Liver (tissue), 9 donors: ENCODE data around the gene DNAJB6. TPM values are rescaled to one million over a fixed set of nuclear protein-coding genes. Genes with fewer than 3 reads are reported as not detected.

Source experiments
- DNase-seq: peaks from one replicate; pipeline ENCODE4 v3.0.0-alpha.2; 2017; ENCODE audit warnings: low spot score
- H3K27ac ChIP-seq, 2 donors: one replicate each; pipeline ENCODE4 v1.7.0; 2013; ENCODE audit warnings: inconsistent platforms in 2 of 2, low read length in 2 of 2, control low read depth in 1 of 2, low read depth in 1 of 2, mild to moderate bottlenecking in 1 of 2
- H3K27me3 ChIP-seq, 4 donors: one replicate each; pipeline versions ENCODE4 v1.6.1 to v1.7.0; 2013; ENCODE audit warnings: low read length in 3 of 4, inconsistent platforms in 1 of 4, mild to moderate bottlenecking in 1 of 4, moderate library complexity in 1 of 4; ENCODE audit not compliant: control insufficient read depth in 4 of 4, insufficient read depth in 4 of 4
- H3K36me3 ChIP-seq, 4 donors: one replicate each; pipeline versions ENCODE4 v1.6.1 to v1.7.0; 2013; ENCODE audit warnings: low read length in 3 of 4, mild to moderate bottlenecking in 3 of 4, low read depth in 1 of 4, moderate library complexity in 1 of 4; ENCODE audit not compliant: control insufficient read depth in 4 of 4, insufficient read depth in 3 of 4
- H3K4me1 ChIP-seq, 4 donors: one replicate each; pipeline versions ENCODE4 v1.6.1 to v1.7.0; 2013; ENCODE audit warnings: low read length in 3 of 4, mild to moderate bottlenecking in 3 of 4, moderate library complexity in 1 of 4; ENCODE audit not compliant: control insufficient read depth in 4 of 4, insufficient read depth in 4 of 4
- H3K4me3 ChIP-seq, 3 donors: one replicate each; pipeline versions ENCODE4 v1.6.1 to v1.7.0; 2013; ENCODE audit warnings: low read length in 3 of 3, control low read depth in 1 of 3, low read depth in 1 of 3, mild to moderate bottlenecking in 1 of 3
- H3K9ac ChIP-seq, 2 donors: one replicate each; pipeline ENCODE4 v1.7.0; 2013; ENCODE audit warnings: low read length in 2 of 2, mild to moderate bottlenecking in 2 of 2, moderate library complexity in 2 of 2, control low read depth in 1 of 2, low read depth in 1 of 2
- H3K9me3 ChIP-seq, 4 donors: one replicate each; pipeline versions ENCODE4 v1.6.1 to v1.7.0; 2013; ENCODE audit warnings: low read length in 3 of 4; ENCODE audit not compliant: control insufficient read depth in 4 of 4
- CTCF ChIP-seq: fragments of 150-350 bp; IDR thresholded peaks from 2 replicates; pipeline ENCODE4 v1.5.1; 2017; ENCODE audit warnings: improper control_type of control experiment, low read depth, low read length; ENCODE audit not compliant: missing input control
- FOXA1 ChIP-seq: IDR thresholded peaks from 2 replicates; pipeline ENCODE4 v1.6.1; 2016; ENCODE audit warnings: antibody characterized with exemption
- GABPA ChIP-seq, 2 donors: IDR thresholded peaks in 1 of 2; conservative IDR thresholded peaks in 1 of 2; 2 replicates each; pipeline ENCODE4 v1.6.1; 2016; ENCODE audit warnings: antibody characterized with exemption in 2 of 2, mild to moderate bottlenecking in 1 of 2, moderate library complexity in 1 of 2
- HNF4A ChIP-seq, 2 donors: conservative IDR thresholded peaks; 2 replicates each; pipeline ENCODE4 v1.6.1; 2016; ENCODE audit warnings: antibody characterized with exemption in 2 of 2, mild to moderate bottlenecking in 2 of 2
- HNF4G ChIP-seq: IDR thresholded peaks from 2 replicates; pipeline ENCODE4 v1.6.1; 2016; ENCODE audit warnings: antibody characterized with exemption
- JUND ChIP-seq, 2 donors: IDR thresholded peaks; 2 replicates each; pipeline ENCODE4 v1.6.1; 2016; ENCODE audit warnings: antibody characterized with exemption in 2 of 2
- MAX ChIP-seq: IDR thresholded peaks from 2 replicates; pipeline ENCODE4 v1.6.1; 2016; ENCODE audit warnings: antibody characterized with exemption
- RXRA ChIP-seq, 2 donors: IDR thresholded peaks; 2 replicates each; pipeline ENCODE4 v1.6.1; 2017 to 2018; ENCODE audit warnings: antibody characterized with exemption in 2 of 2, mild to moderate bottlenecking in 1 of 2
- YY1 ChIP-seq: IDR thresholded peaks from 2 replicates; pipeline ENCODE4 v1.6.1; 2016; ENCODE audit warnings: antibody characterized with exemption, mild to moderate bottlenecking
- ZBTB33 ChIP-seq: IDR thresholded peaks from 2 replicates; pipeline ENCODE4 v1.6.1; 2016; ENCODE audit warnings: antibody characterized with exemption
- WGBS: extraction: QIAGEN DNeasy Blood & Tissue Kit; methylation state at CpG from one replicate; pipeline ENCODE4 v1.1.7; 2013; 5-methylcytosine and 5-hydroxymethylcytosine counted together
- polyA plus RNA-seq, 2 donors: library from polyadenylated mRNA; stranded (reverse) in 1 of 2; unstranded in 1 of 2; fragments of 200-250 nt in 1 of 2; fragments of >200 nt in 1 of 2; fragmentation: Nextera tagmentation in 1 of 2; extraction: Ambion mirVana in 1 of 2; gene quantifications; one replicate each; pipeline versions ENCODE4 v1.2.1 to v1.2.3, GENCODE V29; 2013 to 2015
- total RNA-seq, 2 donors: library from RNA; depleted of rRNA; stranded (reverse); fragments of >200 nt; gene quantifications; one replicate each; pipeline ENCODE4 v1.2.3, GENCODE V29; 2014
- donor health status: healthy.
- donor health status: healthy.
- donor health status: healthy.
- donor health status: healthy.
- donor health status: healthy.

The DNAJB6 gene
- total and polyA plus RNA-seq, 4 donors: 26.5 to 46.6 (median 42.4) TPM

- no peak for DNase-seq
- WGBS: 92% methylated on average over 6 of the region's 6 CpGs
- H3K4me1 ChIP-seq: no peaks in the 10 kb centered on the region
These were observed 25.9 kb downstream of the DNAJB6 start for GRCh38 chr7:157362729-157363128.

GRCh38 chr7:157366722-157367121 is 29.9 kb downstream of the DNAJB6 start:
- H3K27ac ChIP-seq: no peak overlapping the region
- H3K4me1 ChIP-seq: no peaks in the 10 kb centered on the region
- H3K9ac ChIP-seq: no peak overlapping the region
- peaks cover 2 to 67% (median 51%) of the 10 kb centered on the region in 4 donors for H3K36me3 ChIP-seq
- H3K4me3 ChIP-seq: no peak overlapping the region
- TF ChIP-seq HNF4A (conservative IDR thresholded peaks at IDR 0.05) (peak; percentile 18 to 56), GABPA (IDR thresholded peaks at IDR 0.05 in 1 of 2, conservative IDR thresholded peaks at IDR 0.05 in 1 of 2) (no peak)
- WGBS: 88% methylated on average over 8 of the region's 8 CpGs
- H3K9me3 ChIP-seq: no peaks in the 10 kb centered on the region
- no peaks in the 10 kb centered on the region for H3K27me3 ChIP-seq
- no peak for DNase-seq

More at GRCh38 chr7:157362729-157363128, 25.9 kb downstream of the DNAJB6 start:
- no peaks in the 10 kb centered on the region for H3K27me3 ChIP-seq
- no peak overlapping the region for H3K9ac ChIP-seq
- H3K27ac ChIP-seq: no peak overlapping the region
- TF ChIP-seq CTCF (no peak), HNF4G (no peak), MAX (no peak), YY1 (no peak), GABPA (IDR thresholded peaks at IDR 0.05 in 1 of 2, conservative IDR thresholded peaks at IDR 0.05 in 1 of 2) (no peak), RXRA (IDR thresholded peaks at IDR 0.05) (no peak), JUND (IDR thresholded peaks at IDR 0.05) (no peak), ZBTB33 (no peak), FOXA1 (no peak)
- H3K4me3 ChIP-seq: no peak overlapping the region
- H3K36me3 ChIP-seq: peaks cover 0 to 56% (median 39%) of the 10 kb centered on the region in 4 donors
- H3K9me3 ChIP-seq: no peaks in the 10 kb centered on the region

GRCh38 chr7:157368955-157369354 is 32.2 kb downstream of the DNAJB6 start:
- Histone ChIP-seq H3K27me3 (no peaks in the 10 kb centered on the region), H3K9ac (no peak overlapping the region), H3K27ac (no peak overlapping the region), H3K4me1 (peaks cover 0 to 2% (median 0%) of the 10 kb centered on the region in 4 donors), H3K4me3 (no peak overlapping the region), H3K9me3 (no peaks in the 10 kb centered on the region), H3K36me3 (peaks cover 2 to 59% (median 52%) of the 10 kb centered on the region in 4 donors)
- WGBS: 90% methylated on average over 7 of the region's 7 CpGs
- TF ChIP-seq FOXA1: no peak
- no peak for DNase-seq
